SK-N-MC (cell line): ENCODE measurements around the gene ABTB2.

Source experiments
- EZH2 ChIP-seq: fragments of 200-600 bp; sonication (generic); IDR thresholded peaks from one replicate; pipeline ENCODE4 v1.6.1; 2017; ENCODE audit warnings: antibody characterized with exemption
- POLR2AphosphoS5 ChIP-seq: IDR thresholded peaks from 2 replicates; pipeline ENCODE4 v1.6.1; 2012; ENCODE audit warnings: mild to moderate bottlenecking, low read depth, low read length, borderline replicate concordance

GRCh38 chr11:34292111-34292510, 65.7 kb downstream of the ABTB2 start:
- TF ChIP-seq EZH2 = no peak
- TF ChIP-seq POLR2AphosphoS5 = no peak
